SIG-M5 (cell line): Measurements from ENCODE around the gene DNAAF1.
A peak's percentile ranks its signal among the peaks of the same experiment; 100 is the strongest.

Experiments used
- DNase-seq: peaks from one replicate; lab custom pipeline; 2025; lab: John Stamatoyannopoulos, UW

DNAAF1 gene

GRCh38 chr16:84161037-84161436, 15.9 kb downstream of the DNAAF1 start:
- DNase-seq = no peak

GRCh38 chr16:84161801-84162200, 16.7 kb downstream of the DNAAF1 start:
- no peak for DNase-seq

DNA sequence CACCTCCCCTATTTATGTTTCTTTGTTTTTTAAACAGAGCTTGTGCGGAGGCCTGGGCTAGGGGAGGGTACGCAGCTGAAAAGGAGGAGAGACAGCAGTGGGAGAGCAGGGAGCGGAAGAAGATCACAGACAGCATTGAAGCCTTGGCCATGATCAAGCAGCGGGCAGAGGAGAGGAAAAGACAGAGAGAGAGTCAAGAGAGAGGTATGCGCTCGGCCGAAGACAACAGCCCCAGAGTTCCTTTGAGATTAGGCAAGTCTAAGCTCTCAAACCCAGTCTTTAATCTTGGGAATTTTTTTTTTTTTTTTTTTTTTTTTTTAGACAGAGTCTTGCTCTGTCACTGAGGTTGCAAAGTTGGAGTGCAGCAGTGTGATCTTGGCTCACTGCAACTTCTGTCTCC, 20.6 kb downstream of the DNAAF1 start:
- no peak for DNase-seq

DNA sequence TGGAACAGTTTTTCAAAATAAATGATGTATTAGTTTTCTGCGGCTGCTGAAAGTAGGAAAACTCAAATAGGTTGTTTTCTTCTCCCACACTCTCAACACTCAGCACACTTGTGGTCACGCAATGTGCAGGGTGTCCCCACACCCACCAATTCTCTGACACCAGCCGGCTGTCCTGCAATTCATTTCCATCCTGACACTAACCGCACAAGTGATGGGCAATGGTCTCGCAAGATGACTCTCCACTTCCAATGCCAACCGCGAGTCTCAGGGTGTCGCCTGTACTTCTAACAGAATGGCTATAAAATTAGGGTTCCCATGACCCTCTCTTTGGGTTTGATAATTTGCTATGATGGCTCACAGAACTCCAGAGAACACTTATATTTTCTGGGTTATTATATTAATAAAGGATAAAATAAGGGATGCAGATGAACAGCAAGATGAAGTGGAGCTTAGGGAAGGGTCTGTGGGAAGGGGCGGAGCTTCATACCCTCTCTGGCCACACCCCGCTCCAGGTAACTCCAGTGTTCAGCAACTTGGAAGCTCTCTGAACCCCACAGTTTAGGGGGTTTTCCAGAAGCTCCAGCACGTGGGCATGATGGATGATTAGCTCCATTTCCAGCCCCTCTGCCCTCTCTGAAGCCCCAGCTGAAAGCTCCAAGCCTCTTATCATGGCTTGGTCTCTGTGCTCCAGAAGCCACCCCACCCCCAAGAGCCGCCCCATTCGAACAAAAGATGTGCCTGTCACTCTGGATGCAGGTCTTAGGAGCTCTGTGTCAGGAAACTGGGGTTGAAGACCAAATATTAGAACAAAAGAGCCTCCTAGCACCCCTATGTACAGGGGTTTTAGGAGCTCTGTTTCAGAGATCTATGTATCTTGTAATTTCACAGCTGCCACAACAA, 21.9 kb downstream of the DNAAF1 start:
- DNase-seq = no peak

GRCh38 chr16:84169765-84170310, 24.7 kb downstream of the DNAAF1 start:
- no peak for DNase-seq

DNA sequence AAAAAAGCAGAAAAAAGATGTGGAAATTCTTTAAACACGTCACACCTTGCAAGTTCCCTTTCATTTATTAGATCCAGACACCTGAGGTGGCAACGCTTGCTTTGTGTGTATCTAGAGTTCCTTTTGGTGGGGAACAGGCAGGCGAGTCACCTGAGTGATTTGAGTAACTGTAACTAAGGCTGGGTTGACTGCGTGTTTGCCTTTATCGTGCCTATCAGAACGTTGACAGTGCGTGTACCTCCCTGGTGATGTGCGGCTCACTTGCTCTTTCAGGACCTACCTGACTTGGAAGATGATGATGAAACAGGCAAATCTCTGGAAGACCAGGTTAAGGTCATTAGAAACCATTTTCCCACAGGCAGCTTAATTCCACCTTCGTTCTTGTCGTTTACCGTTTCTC, 29.3 kb downstream of the DNAAF1 start:
- DNase-seq = no peak

- DNase-seq = peak; percentile 19
Observed at GRCh38 chr16:84175350-84176081, 30.4 kb downstream of the DNAAF1 start.

- DNase-seq = no peak
Observed at GRCh38 chr16:84176192-84177053, 31.3 kb downstream of the DNAAF1 start.

DNA sequence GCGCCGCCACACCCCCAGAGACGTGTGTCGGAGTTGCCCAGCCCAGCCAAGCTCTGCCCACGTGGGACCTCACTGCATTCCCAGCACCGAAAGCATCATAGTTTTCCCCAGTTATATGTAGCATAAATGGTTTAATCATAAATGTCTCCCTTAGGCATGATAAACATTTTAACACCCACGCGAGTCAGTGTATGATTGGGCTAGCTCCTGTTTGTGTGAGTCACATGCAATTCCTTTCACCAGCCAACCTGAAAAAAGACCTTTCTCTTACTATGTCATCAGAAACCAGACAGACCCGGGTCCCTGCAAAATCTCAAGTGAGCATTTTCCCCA, 32.6 kb downstream of the DNAAF1 start:
- no peak for DNase-seq

DNA sequence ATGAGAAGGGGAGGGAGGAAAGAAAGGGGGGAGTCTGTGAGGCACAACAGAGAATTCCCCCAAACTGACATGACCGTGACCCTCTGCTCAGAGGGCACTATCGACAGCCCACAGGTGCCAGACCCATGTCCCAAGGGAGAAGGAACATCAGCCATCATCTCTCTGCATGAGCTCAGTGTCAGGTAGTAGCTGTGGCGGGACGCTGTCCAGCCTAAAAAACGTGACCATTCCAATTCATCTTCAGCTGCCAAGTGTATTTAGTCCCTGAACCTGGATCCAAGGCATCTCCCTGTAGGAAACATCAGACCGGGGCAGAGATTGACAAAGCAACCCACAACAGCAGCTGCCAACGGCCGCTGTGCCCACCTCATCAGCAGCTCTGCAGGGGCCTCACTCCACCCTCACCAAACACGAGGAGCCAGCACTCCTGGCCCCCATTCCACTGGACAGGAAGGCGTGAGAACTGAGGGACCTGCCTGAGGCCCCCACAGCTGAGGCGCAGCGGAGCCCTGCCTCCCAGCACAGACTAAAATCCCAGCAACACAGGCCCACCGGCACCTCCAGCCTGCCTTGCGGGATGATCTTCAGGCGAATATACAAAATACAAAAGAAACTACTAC, 33.1 kb downstream of the DNAAF1 start:
- DNase-seq = no peak

GRCh38 chr16:84178892-84179611, 33.9 kb downstream of the DNAAF1 start:
- DNase-seq = no peak

- no peak for DNase-seq
Observed at GRCh38 chr16:84179612-84180320, 34.7 kb downstream of the DNAAF1 start.

DNA sequence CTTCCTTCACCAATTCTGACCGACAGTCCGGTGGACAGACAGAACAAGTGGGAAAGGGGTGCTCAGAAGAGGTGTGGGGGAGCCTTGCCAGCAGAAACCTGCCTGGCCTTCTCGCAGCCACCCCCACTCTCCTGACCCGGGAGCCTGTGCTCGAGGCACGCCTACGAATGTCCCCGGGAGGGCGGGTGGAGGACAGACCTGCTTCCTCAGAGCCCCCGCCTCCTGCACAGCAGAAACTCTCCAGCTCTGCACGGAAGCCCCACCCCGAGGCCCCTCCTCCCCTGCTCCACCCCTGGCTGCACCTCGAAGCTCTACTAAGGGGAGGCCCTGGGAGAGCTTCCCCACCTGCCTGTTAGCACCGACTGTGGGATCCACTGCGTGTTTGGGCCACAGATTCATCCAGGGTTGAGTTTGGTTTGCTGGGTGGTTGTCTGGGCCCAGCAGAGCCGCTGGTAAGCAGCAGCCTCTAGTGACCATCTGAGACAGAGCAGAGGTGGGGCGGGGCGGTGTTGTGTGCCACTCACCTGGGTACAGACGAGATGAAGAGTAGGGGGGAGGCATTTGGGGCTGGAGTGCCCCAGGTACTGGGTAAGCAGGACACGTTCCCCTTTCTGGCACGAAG, 35.5 kb downstream of the DNAAF1 start:
- DNase-seq = no peak

- DNase-seq = no peak
Observed at GRCh38 chr16:84181144-84181915, 36.2 kb downstream of the DNAAF1 start.

- no peak for DNase-seq
Observed at GRCh38 chr16:84182104-84182503, 37.0 kb downstream of the DNAAF1 start.

GRCh38 chr16:84182680-84183571, 37.8 kb downstream of the DNAAF1 start:
- no peak for DNase-seq

- DNase-seq = no peak
Observed at GRCh38 chr16:84183572-84183875, 38.4 kb downstream of the DNAAF1 start.

DNA sequence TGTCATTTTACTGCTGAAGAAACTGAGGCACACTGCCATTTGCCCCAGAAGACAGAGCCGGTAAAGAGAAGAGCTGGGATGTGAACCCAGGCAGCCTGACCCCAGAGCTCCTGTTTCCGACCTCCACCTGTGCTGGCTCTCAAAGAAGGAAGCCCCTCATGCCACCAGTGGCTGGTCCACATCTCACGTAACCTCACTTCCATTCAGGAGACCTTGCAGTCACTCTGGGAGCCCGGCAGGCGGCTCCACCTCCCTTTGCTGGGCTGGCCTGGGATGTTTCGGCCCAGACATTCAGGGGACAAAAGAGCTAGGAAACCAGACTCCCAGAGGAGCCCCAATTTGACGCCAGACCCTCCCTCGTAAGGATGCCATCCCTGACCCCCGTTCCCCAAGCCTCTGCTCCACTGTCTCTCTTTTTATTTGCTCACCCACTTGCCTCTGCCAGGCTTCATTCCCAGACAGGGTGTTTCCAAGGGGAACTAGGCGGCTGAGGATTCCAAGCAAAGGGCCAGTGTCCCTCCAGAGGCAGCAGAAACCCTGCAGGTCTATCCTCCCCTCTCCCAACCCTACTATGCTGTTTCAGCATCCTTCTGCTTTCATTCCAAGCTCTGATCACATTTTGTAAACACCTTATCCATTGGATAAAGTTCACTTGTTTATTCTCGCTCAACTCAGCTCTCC, 38.9 kb downstream of the DNAAF1 start:
- no peak for DNase-seq
